Measurements from ENCODE around the gene AGBL1.

The AGBL1 gene

DNA sequence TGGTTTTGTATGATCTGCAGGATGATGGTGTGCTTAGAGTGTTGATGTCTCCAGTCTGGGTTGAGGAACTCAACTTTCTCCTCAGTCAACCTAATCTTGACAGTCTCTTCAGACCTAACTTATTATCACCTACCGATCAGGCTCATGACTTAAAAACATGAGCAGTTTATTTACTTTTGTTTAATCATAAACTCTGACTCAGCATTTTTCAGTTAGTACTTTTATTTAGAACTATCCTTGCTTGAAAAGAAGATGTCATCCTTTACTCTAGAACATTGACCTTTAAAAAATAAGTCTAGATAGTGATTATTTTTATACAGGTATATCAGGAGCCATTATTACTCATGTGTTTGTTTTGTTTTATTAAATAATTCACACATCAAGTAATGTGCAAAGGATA, 414.8 kb downstream of the AGBL1 start:
- no peak for DNase-seq (ENCODE audit: low read depth in 1 of 2, low spot score in 1 of 2)
- no peak overlapping the region for H3K27ac ChIP-seq (replicated peaks)
- H3K4me3 ChIP-seq (replicated peaks; ENCODE audit: insufficient read depth, low read length): no peak overlapping the region
- H3K27me3 ChIP-seq (ENCODE audit: insufficient read depth, poor library complexity, severe bottlenecking): no peaks in the 10 kb centered on the region
- TF ChIP-seq SPI1 (IDR thresholded peaks at IDR 0.05; ENCODE audit: borderline replicate concordance, low read depth) (no peak), POLR2AphosphoS5 (IDR thresholded peaks at IDR 0.05; ENCODE audit: low read depth) (no peak), GABPA (IDR thresholded peaks at IDR 0.05; ENCODE audit: low read depth) (no peak)
- TF ChIP-seq, protein P1, sequence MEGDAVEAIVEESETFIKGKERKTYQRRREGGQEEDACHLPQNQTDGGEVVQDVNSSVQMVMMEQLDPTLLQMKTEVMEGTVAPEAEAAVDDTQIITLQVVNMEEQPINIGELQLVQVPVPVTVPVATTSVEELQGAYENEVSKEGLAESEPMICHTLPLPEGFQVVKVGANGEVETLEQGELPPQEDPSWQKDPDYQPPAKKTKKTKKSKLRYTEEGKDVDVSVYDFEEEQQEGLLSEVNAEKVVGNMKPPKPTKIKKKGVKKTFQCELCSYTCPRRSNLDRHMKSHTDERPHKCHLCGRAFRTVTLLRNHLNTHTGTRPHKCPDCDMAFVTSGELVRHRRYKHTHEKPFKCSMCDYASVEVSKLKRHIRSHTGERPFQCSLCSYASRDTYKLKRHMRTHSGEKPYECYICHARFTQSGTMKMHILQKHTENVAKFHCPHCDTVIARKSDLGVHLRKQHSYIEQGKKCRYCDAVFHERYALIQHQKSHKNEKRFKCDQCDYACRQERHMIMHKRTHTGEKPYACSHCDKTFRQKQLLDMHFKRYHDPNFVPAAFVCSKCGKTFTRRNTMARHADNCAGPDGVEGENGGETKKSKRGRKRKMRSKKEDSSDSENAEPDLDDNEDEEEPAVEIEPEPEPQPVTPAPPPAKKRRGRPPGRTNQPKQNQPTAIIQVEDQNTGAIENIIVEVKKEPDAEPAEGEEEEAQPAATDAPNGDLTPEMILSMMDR (IDR thresholded peaks at IDR 0.05; ENCODE audit: insufficient read depth, low read length): no peak
- TF ChIP-seq, protein P2, sequence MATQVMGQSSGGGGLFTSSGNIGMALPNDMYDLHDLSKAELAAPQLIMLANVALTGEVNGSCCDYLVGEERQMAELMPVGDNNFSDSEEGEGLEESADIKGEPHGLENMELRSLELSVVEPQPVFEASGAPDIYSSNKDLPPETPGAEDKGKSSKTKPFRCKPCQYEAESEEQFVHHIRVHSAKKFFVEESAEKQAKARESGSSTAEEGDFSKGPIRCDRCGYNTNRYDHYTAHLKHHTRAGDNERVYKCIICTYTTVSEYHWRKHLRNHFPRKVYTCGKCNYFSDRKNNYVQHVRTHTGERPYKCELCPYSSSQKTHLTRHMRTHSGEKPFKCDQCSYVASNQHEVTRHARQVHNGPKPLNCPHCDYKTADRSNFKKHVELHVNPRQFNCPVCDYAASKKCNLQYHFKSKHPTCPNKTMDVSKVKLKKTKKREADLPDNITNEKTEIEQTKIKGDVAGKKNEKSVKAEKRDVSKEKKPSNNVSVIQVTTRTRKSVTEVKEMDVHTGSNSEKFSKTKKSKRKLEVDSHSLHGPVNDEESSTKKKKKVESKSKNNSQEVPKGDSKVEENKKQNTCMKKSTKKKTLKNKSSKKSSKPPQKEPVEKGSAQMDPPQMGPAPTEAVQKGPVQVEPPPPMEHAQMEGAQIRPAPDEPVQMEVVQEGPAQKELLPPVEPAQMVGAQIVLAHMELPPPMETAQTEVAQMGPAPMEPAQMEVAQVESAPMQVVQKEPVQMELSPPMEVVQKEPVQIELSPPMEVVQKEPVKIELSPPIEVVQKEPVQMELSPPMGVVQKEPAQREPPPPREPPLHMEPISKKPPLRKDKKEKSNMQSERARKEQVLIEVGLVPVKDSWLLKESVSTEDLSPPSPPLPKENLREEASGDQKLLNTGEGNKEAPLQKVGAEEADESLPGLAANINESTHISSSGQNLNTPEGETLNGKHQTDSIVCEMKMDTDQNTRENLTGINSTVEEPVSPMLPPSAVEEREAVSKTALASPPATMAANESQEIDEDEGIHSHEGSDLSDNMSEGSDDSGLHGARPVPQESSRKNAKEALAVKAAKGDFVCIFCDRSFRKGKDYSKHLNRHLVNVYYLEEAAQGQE (IDR thresholded peaks at IDR 0.05; ENCODE audit: insufficient replicate concordance, low read depth): no peak

DNA sequence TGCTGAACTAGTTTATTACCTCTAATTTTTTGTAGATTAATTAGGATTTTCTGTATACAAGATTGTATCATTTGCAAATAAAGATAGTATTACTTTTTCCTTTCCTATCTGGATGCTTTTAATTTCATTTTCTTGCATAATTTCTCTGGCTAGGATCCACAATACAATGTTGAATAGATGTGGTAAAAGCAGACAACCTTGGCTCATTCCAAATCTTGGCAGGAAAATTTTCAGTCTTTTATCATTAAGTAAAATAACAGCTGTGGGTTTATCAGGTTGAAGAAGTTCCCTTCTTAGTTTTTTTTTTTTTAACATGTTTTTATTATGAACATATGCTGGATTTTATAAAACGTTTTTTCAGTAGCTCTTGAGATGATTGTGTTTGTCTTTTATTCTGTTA, 422.6 kb downstream of the AGBL1 start:
- TF ChIP-seq, protein P1 (IDR thresholded peaks at IDR 0.05; ENCODE audit: insufficient read depth, low read length): no peak
- TF ChIP-seq POLR2AphosphoS5 (IDR thresholded peaks at IDR 0.05; ENCODE audit: low read depth): no peak
- no peak overlapping the region for H3K4me3 ChIP-seq (replicated peaks; ENCODE audit: insufficient read depth, low read length)
- H3K27ac ChIP-seq (replicated peaks): no peak overlapping the region
- no peak for DNase-seq (ENCODE audit: low read depth in 1 of 2, low spot score in 1 of 2)
- H3K27me3 ChIP-seq (ENCODE audit: insufficient read depth, poor library complexity, severe bottlenecking): no peaks in the 10 kb centered on the region

DNA sequence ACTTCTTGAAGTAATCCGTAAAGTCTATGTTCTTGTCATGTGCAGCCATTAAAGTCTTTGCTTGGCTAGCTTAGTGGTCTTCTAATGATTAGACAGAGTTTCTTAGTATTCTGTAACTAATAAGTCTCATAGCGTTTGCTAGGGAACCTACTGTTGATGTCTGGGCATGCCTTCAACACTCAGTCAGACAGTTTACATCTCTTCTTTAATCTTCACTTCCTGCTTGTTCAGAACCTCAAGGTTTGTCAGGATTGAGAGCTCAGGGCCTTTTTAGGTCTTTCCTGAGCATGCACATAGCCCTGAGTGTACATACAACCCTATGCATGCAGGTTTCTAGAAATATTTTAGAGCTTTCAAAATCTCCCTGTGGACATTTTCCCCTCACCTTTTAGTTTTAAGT, 426.3 kb downstream of the AGBL1 start:
- no peak for DNase-seq (ENCODE audit: low read depth in 1 of 2, low spot score in 1 of 2)
- TF ChIP-seq GABPA (IDR thresholded peaks at IDR 0.05; ENCODE audit: low read depth): no peak
- TF ChIP-seq, protein P1 (IDR thresholded peaks at IDR 0.05; ENCODE audit: insufficient read depth, low read length): no peak
- TF ChIP-seq, protein P2 (IDR thresholded peaks at IDR 0.05; ENCODE audit: insufficient replicate concordance, low read depth): no peak
- TF ChIP-seq POLR2AphosphoS5 (IDR thresholded peaks at IDR 0.05; ENCODE audit: low read depth): no peak
- TF ChIP-seq SPI1 (IDR thresholded peaks at IDR 0.05; ENCODE audit: borderline replicate concordance, low read depth): no peak
- Histone ChIP-seq H3K27me3 (ENCODE audit: insufficient read depth, poor library complexity, severe bottlenecking) (no peaks in the 10 kb centered on the region), H3K4me3 (replicated peaks; ENCODE audit: insufficient read depth, low read length) (no peak overlapping the region), H3K27ac (replicated peaks) (no peak overlapping the region)

DNA sequence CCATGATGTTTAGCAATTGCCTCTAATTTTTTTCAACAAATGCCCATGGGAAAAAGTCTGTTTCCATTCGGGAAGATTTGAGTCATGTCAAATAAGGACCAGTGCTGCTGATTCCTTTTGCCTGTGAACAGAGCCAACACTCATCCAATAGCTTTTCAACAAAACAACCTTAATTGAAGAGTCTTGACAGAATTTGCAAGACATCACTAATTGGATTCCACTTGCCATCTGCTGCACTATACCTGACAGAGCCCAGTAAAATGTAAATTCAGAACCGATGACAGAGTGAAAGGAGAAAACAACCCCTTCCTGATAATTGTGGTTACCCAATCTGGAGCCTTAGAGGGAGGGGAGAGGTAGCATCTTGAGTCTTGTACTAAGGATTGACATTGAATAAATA, 426.7 kb downstream of the AGBL1 start:
- TF ChIP-seq, protein P2 (IDR thresholded peaks at IDR 0.05; ENCODE audit: insufficient replicate concordance, low read depth): no peak
- TF ChIP-seq GABPA (IDR thresholded peaks at IDR 0.05; ENCODE audit: low read depth) (no peak), POLR2AphosphoS5 (IDR thresholded peaks at IDR 0.05; ENCODE audit: low read depth) (no peak), SPI1 (IDR thresholded peaks at IDR 0.05; ENCODE audit: borderline replicate concordance, low read depth) (no peak)
- TF ChIP-seq, protein P1 (IDR thresholded peaks at IDR 0.05; ENCODE audit: insufficient read depth, low read length): no peak

More for the DNA sequence above, 426.7 kb downstream of the AGBL1 start:
- Histone ChIP-seq H3K4me3 (replicated peaks; ENCODE audit: insufficient read depth, low read length) (no peak overlapping the region), H3K27me3 (ENCODE audit: insufficient read depth, poor library complexity, severe bottlenecking) (no peaks in the 10 kb centered on the region), H3K27ac (replicated peaks) (no peak overlapping the region)
- no peak for DNase-seq (ENCODE audit: low read depth in 1 of 2, low spot score in 1 of 2)

Measured in HL-60 (cell line).